Activated CD4-positive, alpha-beta T cell treated with anti-CD3 and anti-CD28 coated beads, Interleukin-2, amount 50 U/mL, for 16 hours (primary cell): Measurements from ENCODE around the gene RNF113B.

Experiments
- DNase-seq: peaks from one replicate; pipeline ENCODE4 v3.0.0-alpha.2; 2020

The RNF113B gene

GRCh38 chr13:98173431-98174152 lies 3.5 kb downstream of the RNF113B start:
- no peak for DNase-seq

GRCh38 chr13:98172590-98173422 lies 4.3 kb downstream of the RNF113B start:
- no peak for DNase-seq

GRCh38 chr13:98171900-98172589 lies 5.0 kb downstream of the RNF113B start:
- no peak for DNase-seq

GRCh38 chr13:98169331-98169730 lies 7.7 kb downstream of the RNF113B start:
- DNase-seq, result no peak

GRCh38 chr13:98162935-98163334 lies 14.1 kb downstream of the RNF113B start:
- DNase-seq, result no peak

GRCh38 chr13:98158172-98158899 lies 18.7 kb downstream of the RNF113B start:
- DNase-seq, result no peak

- no peak for DNase-seq
Observed at GRCh38 chr13:98157609-98158008, 19.5 kb downstream of the RNF113B start.

- DNase-seq, result no peak
Observed at GRCh38 chr13:98157188-98157587, 19.9 kb downstream of the RNF113B start.

- DNase-seq, result no peak
Observed at GRCh38 chr13:98156259-98156658, 20.8 kb downstream of the RNF113B start.

- DNase-seq, result no peak
Observed at GRCh38 chr13:98155475-98156109, 21.5 kb downstream of the RNF113B start.

GRCh38 chr13:98150832-98151479 lies 26.1 kb downstream of the RNF113B start:
- DNase-seq, result no peak

GRCh38 chr13:98147521-98147920 lies 29.5 kb downstream of the RNF113B start:
- DNase-seq, result no peak

GRCh38 chr13:98144801-98145350 lies 32.2 kb downstream of the RNF113B start:
- DNase-seq, result no peak

- DNase-seq, result no peak
Observed at GRCh38 chr13:98144027-98144741, 32.9 kb downstream of the RNF113B start.

GRCh38 chr13:98143601-98144026 lies 33.5 kb downstream of the RNF113B start:
- DNase-seq, result no peak

GRCh38 chr13:98143157-98143553 lies 33.9 kb downstream of the RNF113B start:
- DNase-seq, result no peak

- peak; percentile 21 for DNase-seq
Observed at GRCh38 chr13:98142380-98143156, 34.5 kb downstream of the RNF113B start, which contains the start of gene FARP1. Gene FARP1 (plus strand): TSS chr13:98143094. CDS start chr13:98213243, 70,149 bp downstream.

GRCh38 chr13:98141509-98142379 lies 35.3 kb downstream of the RNF113B start:
- no peak for DNase-seq

- no peak for DNase-seq
Observed at GRCh38 chr13:98141091-98141490, 36.0 kb downstream of the RNF113B start.
